ENCODE data around the gene MGAT5. TPM values are rescaled to one million over a fixed set of nuclear protein-coding genes. Genes with fewer than 3 reads are reported as not detected.
A peak's percentile ranks its signal among the peaks of the same experiment; 100 is the strongest.

Gene MGAT5
- total and polyA plus RNA-seq, 7 experiments from 2014 or later, result 5.3 to 48.0 (median 40.0) TPM

GRCh38 chr2:134227666-134228065, 26.2 kb upstream of the MGAT5 start:
- no peak overlapping the region for H3K4me3 Mint-ChIP-seq
- peaks cover 0 to 21% (median 11%) of the 10 kb centered on the region in 11 donors for H3K9me3 Mint-ChIP-seq
- no peaks in the 10 kb centered on the region for H3K27me3 Mint-ChIP-seq
- peaks cover 30 to 58% (median 51%) of the 10 kb centered on the region in 7 donors for H3K4me1 Mint-ChIP-seq
- H3K27ac ChIP-seq (ENCODE audit: low read depth, low read length), result no peak overlapping the region
- no peak overlapping the region for H3K4me3 ChIP-seq (ENCODE audit: low read length)
- H3K36me3 ChIP-seq (ENCODE audit: control insufficient read depth in 2 of 3, insufficient read depth in 3 of 3, low read length in 3 of 3), result no peaks in the 10 kb centered on the region
- intact Hi-C loops (cut with micrococcal nuclease), result no loop called here
- DNase-seq, result no peak
- peaks cover 0 to 7% (median 0%) of the 10 kb centered on the region in 3 experiments for H3K9me3 ChIP-seq (ENCODE audit: control insufficient read depth in 2 of 3, low read length in 3 of 3)
- no peak for ATAC-seq
- no peaks in the 10 kb centered on the region for H3K27me3 ChIP-seq (ENCODE audit: control insufficient read depth in 2 of 2, insufficient read depth in 2 of 2, low read length in 2 of 2)
- POLR2A ChIA-PET, result interaction anchor here (1.3 kb wide), 1 partner anchor 22 kb away, joined by 3 read pairs; no protein-coding TSS in a partner anchor
- peaks cover 4 to 32% (median 8%) of the 10 kb centered on the region in 5 donors for H3K36me3 Mint-ChIP-seq
- peaks cover 12 to 19% of the 10 kb centered on the region in 2 donors for H3K4me1 ChIP-seq (ENCODE audit: control insufficient read depth in 2 of 2, insufficient read depth in 2 of 2, low read length in 2 of 2)
- CTCF ChIA-PET, result interaction anchor here (0.9 to 1.1 kb wide), 2 partner anchors 16 to 109 kb away, joined by 3 read pairs; no protein-coding TSS in a partner anchor
- H3K27ac Mint-ChIP-seq, result peak overlapping the region in 3 of 9 donors; percentile 0 to 78 (median 12)

- H3K27me3 Mint-ChIP-seq, result no peaks in the 10 kb centered on the region
- no peak overlapping the region for H3K4me3 Mint-ChIP-seq
- ATAC-seq, result no peak
- no peaks in the 10 kb centered on the region for H3K36me3 ChIP-seq (ENCODE audit: control insufficient read depth in 2 of 3, insufficient read depth in 3 of 3, low read length in 3 of 3)
- intact Hi-C loops (cut with micrococcal nuclease), result no loop called here
- H3K4me1 ChIP-seq (ENCODE audit: control insufficient read depth in 2 of 2, insufficient read depth in 2 of 2, low read length in 2 of 2), result peaks cover 21 to 26% of the 10 kb centered on the region in 2 donors
- H3K27ac Mint-ChIP-seq, result no peak overlapping the region
- CTCF ChIA-PET, result interaction anchor here (1.1 kb wide), 1 partner anchor 34 kb away, joined by 3 read pairs; no protein-coding TSS in a partner anchor
- peaks cover 0 to 7% (median 0%) of the 10 kb centered on the region in 3 experiments for H3K9me3 ChIP-seq (ENCODE audit: control insufficient read depth in 2 of 3, low read length in 3 of 3)
- no peak for DNase-seq
- POLR2A ChIA-PET, result interaction anchor here (0.7 to 1.4 kb wide), 2 partner anchors 9 to 36 kb away, joined by 3 to 4 read pairs; no protein-coding TSS in a partner anchor
- peaks cover 39 to 66% (median 56%) of the 10 kb centered on the region in 7 donors for H3K4me1 Mint-ChIP-seq
- no peak overlapping the region for H3K4me3 ChIP-seq (ENCODE audit: low read length)
- H3K9me3 Mint-ChIP-seq, result peaks cover 0 to 21% (median 11%) of the 10 kb centered on the region in 11 donors
- H3K36me3 Mint-ChIP-seq, result peaks cover 4 to 32% (median 8%) of the 10 kb centered on the region in 5 donors
- no peak overlapping the region for H3K27ac ChIP-seq (ENCODE audit: low read depth, low read length)
- H3K27me3 ChIP-seq (ENCODE audit: control insufficient read depth in 2 of 2, insufficient read depth in 2 of 2, low read length in 2 of 2), result no peaks in the 10 kb centered on the region
Observed at GRCh38 chr2:134228493-134228903, 25.4 kb upstream of the MGAT5 start.

GRCh38 chr2:134229540-134229939, 24.3 kb upstream of the MGAT5 start:
- intact Hi-C loops (cut with micrococcal nuclease), result no loop called here
- no peak for ATAC-seq
- Histone ChIP-seq H3K27me3 (ENCODE audit: control insufficient read depth in 2 of 2, insufficient read depth in 2 of 2, low read length in 2 of 2) (no peaks in the 10 kb centered on the region), H3K27ac (ENCODE audit: low read depth, low read length) (no peak overlapping the region), H3K4me3 (ENCODE audit: low read length) (no peak overlapping the region), H3K36me3 (ENCODE audit: control insufficient read depth in 2 of 3, insufficient read depth in 3 of 3, low read length in 3 of 3) (no peaks in the 10 kb centered on the region), H3K4me1 (ENCODE audit: control insufficient read depth in 2 of 2, insufficient read depth in 2 of 2, low read length in 2 of 2) (peaks cover 31 to 36% of the 10 kb centered on the region in 2 donors), H3K9me3 (ENCODE audit: control insufficient read depth in 2 of 3, low read length in 3 of 3) (peaks cover 0 to 7% (median 0%) of the 10 kb centered on the region in 3 experiments)
- H3K9me3 Mint-ChIP-seq, result peaks cover 0 to 21% (median 11%) of the 10 kb centered on the region in 11 donors
- H3K4me1 Mint-ChIP-seq, result peaks cover 49 to 71% (median 62%) of the 10 kb centered on the region in 7 donors
- DNase-seq, result no peak
- H3K36me3 Mint-ChIP-seq, result peaks cover 4 to 32% (median 8%) of the 10 kb centered on the region in 5 donors
- no peak overlapping the region for H3K4me3 Mint-ChIP-seq
- CTCF ChIA-PET, result interaction anchor here (1.0 kb wide), 1 partner anchor 16 kb away, joined by 3 read pairs; no protein-coding TSS in a partner anchor
- POLR2A ChIA-PET, result interaction anchor here (0.7 to 1.4 kb wide), 3 partner anchors 10 to 21 kb away, joined by 3 to 4 read pairs (median 3); no protein-coding TSS in a partner anchor
- no peaks in the 10 kb centered on the region for H3K27me3 Mint-ChIP-seq
- H3K27ac Mint-ChIP-seq, result peak overlapping the region in 3 of 9 donors; percentile 42 to 68 (median 49)

GRCh38 chr2:134230885-134231284, 23.0 kb upstream of the MGAT5 start:
- CTCF ChIA-PET, result interaction anchor here (0.7 to 0.9 kb wide), 3 partner anchors 11 to 20 kb away, joined by 3 to 4 read pairs (median 4); no protein-coding TSS in a partner anchor
- POLR2A ChIA-PET, result interaction anchor here (1.2 kb wide), 1 partner anchor 11 kb away, joined by 3 read pairs; no protein-coding TSS in a partner anchor
- ATAC-seq, result no peak
- Histone ChIP-seq H3K4me3 (ENCODE audit: low read length) (no peak overlapping the region), H3K9me3 (ENCODE audit: control insufficient read depth in 2 of 3, low read length in 3 of 3) (peaks cover 0 to 7% (median 0%) of the 10 kb centered on the region in 3 experiments), H3K27me3 (ENCODE audit: control insufficient read depth in 2 of 2, insufficient read depth in 2 of 2, low read length in 2 of 2) (no peaks in the 10 kb centered on the region), H3K27ac (ENCODE audit: low read depth, low read length) (no peak overlapping the region), H3K4me1 (ENCODE audit: control insufficient read depth in 2 of 2, insufficient read depth in 2 of 2, low read length in 2 of 2) (peaks cover 44 to 50% of the 10 kb centered on the region in 2 donors), H3K36me3 (ENCODE audit: control insufficient read depth in 2 of 3, insufficient read depth in 3 of 3, low read length in 3 of 3) (no peaks in the 10 kb centered on the region)
- Mint-ChIP-seq H3K4me3 (peak overlapping the region in 1 of 10 donors; percentile 11), H3K4me1 (peaks cover 57 to 78% (median 72%) of the 10 kb centered on the region in 7 donors), H3K9me3 (peaks cover 0 to 21% (median 11%) of the 10 kb centered on the region in 11 donors), H3K27ac (peak overlapping the region in 8 of 9 donors; percentile 19 to 77 (median 70)), H3K36me3 (peaks cover 4 to 37% (median 8%) of the 10 kb centered on the region in 5 donors), H3K27me3 (no peaks in the 10 kb centered on the region)
- no peak for DNase-seq
- intact Hi-C loops (cut with micrococcal nuclease), result loop anchor here in 1 of 2 donors (5.0 kb wide), 1 partner anchor 181 kb away; no protein-coding TSS in a partner anchor

- Mint-ChIP-seq H3K27ac (peak overlapping the region; percentile 5 to 87 (median 75)), H3K4me1 (peaks cover 54 to 78% (median 72%) of the 10 kb centered on the region in 7 donors), H3K36me3 (peaks cover 4 to 42% (median 8%) of the 10 kb centered on the region in 5 donors), H3K27me3 (no peaks in the 10 kb centered on the region), H3K4me3 (peak overlapping the region in 3 of 10 donors; percentile 19 to 77 (median 62)), H3K9me3 (peaks cover 0 to 21% (median 11%) of the 10 kb centered on the region in 11 donors)
- H3K36me3 ChIP-seq (ENCODE audit: control insufficient read depth in 2 of 3, insufficient read depth in 3 of 3, low read length in 3 of 3), result no peaks in the 10 kb centered on the region
- H3K27ac ChIP-seq (ENCODE audit: low read depth, low read length), result no peak overlapping the region
- peaks cover 50 to 55% of the 10 kb centered on the region in 2 donors for H3K4me1 ChIP-seq (ENCODE audit: control insufficient read depth in 2 of 2, insufficient read depth in 2 of 2, low read length in 2 of 2)
- ChIA-PET POLR2A (interaction anchor here (1.2 kb wide), 1 partner anchor 11 kb away, joined by 3 read pairs; no protein-coding TSS in a partner anchor), CTCF (interaction anchor here (0.7 to 1.0 kb wide), 4 partner anchors 12 to 26 kb away, joined by 3 to 4 read pairs (median 4); no protein-coding TSS in a partner anchor)
- intact Hi-C loops (cut with micrococcal nuclease), result loop anchor here in 1 of 2 donors (5.0 kb wide), 1 partner anchor 181 kb away; no protein-coding TSS in a partner anchor
- DNase-seq, result no peak
- no peaks in the 10 kb centered on the region for H3K27me3 ChIP-seq (ENCODE audit: control insufficient read depth in 2 of 2, insufficient read depth in 2 of 2, low read length in 2 of 2)
- peaks cover 0 to 7% (median 0%) of the 10 kb centered on the region in 3 experiments for H3K9me3 ChIP-seq (ENCODE audit: control insufficient read depth in 2 of 3, low read length in 3 of 3)
- no peak overlapping the region for H3K4me3 ChIP-seq (ENCODE audit: low read length)
- ATAC-seq, result no peak
Observed at GRCh38 chr2:134231301-134231964, 22.4 kb upstream of the MGAT5 start.

- H3K27me3 Mint-ChIP-seq, result no peaks in the 10 kb centered on the region
- no peak for DNase-seq
Observed at GRCh38 chr2:134231965-134232340, 21.9 kb upstream of the MGAT5 start.

More at GRCh38 chr2:134231965-134232340, 21.9 kb upstream of the MGAT5 start:
- H3K27ac ChIP-seq (ENCODE audit: low read depth, low read length), result no peak overlapping the region
- intact Hi-C loops (cut with micrococcal nuclease), result loop anchor here in 1 of 2 donors (5.0 kb wide), 1 partner anchor 180 kb away; no protein-coding TSS in a partner anchor
- no peaks in the 10 kb centered on the region for H3K36me3 ChIP-seq (ENCODE audit: control insufficient read depth in 2 of 3, insufficient read depth in 3 of 3, low read length in 3 of 3)
- peaks cover 4 to 44% (median 8%) of the 10 kb centered on the region in 5 donors for H3K36me3 Mint-ChIP-seq
- peaks cover 58 to 81% (median 73%) of the 10 kb centered on the region in 7 donors for H3K4me1 Mint-ChIP-seq
- H3K9me3 ChIP-seq (ENCODE audit: control insufficient read depth in 2 of 3, low read length in 3 of 3), result peaks cover 0 to 7% (median 0%) of the 10 kb centered on the region in 3 experiments
- ChIA-PET CTCF (interaction anchor here (1.0 kb wide), 1 partner anchor 26 kb away, joined by 4 read pairs; no protein-coding TSS in a partner anchor), POLR2A (no interaction called here)
- peak overlapping the region; percentile 5 to 87 (median 75) for H3K27ac Mint-ChIP-seq
- no peaks in the 10 kb centered on the region for H3K27me3 ChIP-seq (ENCODE audit: control insufficient read depth in 2 of 2, insufficient read depth in 2 of 2, low read length in 2 of 2)
- no peak for ATAC-seq
- peaks cover 54 to 56% of the 10 kb centered on the region in 2 donors for H3K4me1 ChIP-seq (ENCODE audit: control insufficient read depth in 2 of 2, insufficient read depth in 2 of 2, low read length in 2 of 2)
- no peak overlapping the region for H3K4me3 ChIP-seq (ENCODE audit: low read length)
- H3K9me3 Mint-ChIP-seq, result peaks cover 0 to 21% (median 11%) of the 10 kb centered on the region in 11 donors
- peak overlapping the region in 7 of 10 donors; percentile 0 to 77 (median 61) for H3K4me3 Mint-ChIP-seq

Measured in naive thymus-derived CD4-positive, alpha-beta T cell (primary cell).